B cell (primary cell): Measurements from ENCODE around the gene USP34.

Experiments used
- EZH2 ChIP-seq: IDR thresholded peaks from 2 replicates; pipeline ENCODE4 v1.6.1; 2012; ENCODE audit warnings: borderline replicate concordance, low read depth, mild to moderate bottlenecking, moderate library complexity, low read length; ENCODE audit not compliant: insufficient read depth, poor library complexity, severe bottlenecking
- TF ChIP-seq, protein P1 (sequence below): fragments of 200-600 bp; IDR thresholded peaks from one replicate; pipeline ENCODE4 v1.8.0; 2022; ENCODE audit warnings: antibody characterized with exemption, mild to moderate bottlenecking

- TF ChIP-seq, protein P1, sequence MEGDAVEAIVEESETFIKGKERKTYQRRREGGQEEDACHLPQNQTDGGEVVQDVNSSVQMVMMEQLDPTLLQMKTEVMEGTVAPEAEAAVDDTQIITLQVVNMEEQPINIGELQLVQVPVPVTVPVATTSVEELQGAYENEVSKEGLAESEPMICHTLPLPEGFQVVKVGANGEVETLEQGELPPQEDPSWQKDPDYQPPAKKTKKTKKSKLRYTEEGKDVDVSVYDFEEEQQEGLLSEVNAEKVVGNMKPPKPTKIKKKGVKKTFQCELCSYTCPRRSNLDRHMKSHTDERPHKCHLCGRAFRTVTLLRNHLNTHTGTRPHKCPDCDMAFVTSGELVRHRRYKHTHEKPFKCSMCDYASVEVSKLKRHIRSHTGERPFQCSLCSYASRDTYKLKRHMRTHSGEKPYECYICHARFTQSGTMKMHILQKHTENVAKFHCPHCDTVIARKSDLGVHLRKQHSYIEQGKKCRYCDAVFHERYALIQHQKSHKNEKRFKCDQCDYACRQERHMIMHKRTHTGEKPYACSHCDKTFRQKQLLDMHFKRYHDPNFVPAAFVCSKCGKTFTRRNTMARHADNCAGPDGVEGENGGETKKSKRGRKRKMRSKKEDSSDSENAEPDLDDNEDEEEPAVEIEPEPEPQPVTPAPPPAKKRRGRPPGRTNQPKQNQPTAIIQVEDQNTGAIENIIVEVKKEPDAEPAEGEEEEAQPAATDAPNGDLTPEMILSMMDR, result no peak
- TF ChIP-seq EZH2, result no peak
Observed at GRCh38 chr2:61423714-61424113, 47.2 kb downstream of the USP34 start.
